ENCODE data around the gene TWNK.

The TWNK gene

DNA sequence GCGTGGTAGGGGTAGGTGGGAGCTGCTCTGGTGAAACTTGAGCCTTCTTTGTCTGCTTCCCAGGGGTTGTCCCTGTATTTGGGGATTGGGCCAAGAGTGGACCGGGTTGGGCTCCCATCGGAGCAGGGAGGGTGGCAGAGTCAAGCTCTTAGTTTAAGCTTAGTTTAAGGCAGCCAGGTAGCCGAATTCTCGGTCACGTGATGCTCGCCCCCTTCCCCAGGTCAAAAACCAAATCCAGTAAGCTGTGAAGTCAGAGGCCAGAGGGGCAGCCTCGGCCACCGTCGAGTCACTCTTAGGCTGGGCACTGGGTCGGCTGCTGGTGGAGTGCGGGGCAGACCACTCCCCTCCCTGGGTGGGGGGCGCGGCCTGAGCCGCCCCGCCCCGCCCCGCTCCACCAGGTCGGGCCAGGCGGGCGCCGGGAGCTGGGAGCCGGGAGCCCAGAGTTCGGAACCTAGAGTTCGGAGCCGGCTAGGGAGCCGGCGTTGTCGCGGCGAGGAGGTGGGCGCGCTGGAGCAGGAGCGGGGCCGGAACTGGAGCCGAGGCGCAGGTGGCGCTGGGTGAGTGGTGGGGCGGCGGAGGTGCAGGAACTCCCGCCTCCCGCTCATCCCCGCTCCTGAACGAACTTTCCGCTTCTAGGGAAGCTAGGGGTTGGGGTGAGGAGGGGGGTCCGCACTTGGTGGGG, 9.5 kb downstream of the TWNK start:
- DNase-seq (ENCODE audit: low read depth in 2 of 2): no peak

DNA sequence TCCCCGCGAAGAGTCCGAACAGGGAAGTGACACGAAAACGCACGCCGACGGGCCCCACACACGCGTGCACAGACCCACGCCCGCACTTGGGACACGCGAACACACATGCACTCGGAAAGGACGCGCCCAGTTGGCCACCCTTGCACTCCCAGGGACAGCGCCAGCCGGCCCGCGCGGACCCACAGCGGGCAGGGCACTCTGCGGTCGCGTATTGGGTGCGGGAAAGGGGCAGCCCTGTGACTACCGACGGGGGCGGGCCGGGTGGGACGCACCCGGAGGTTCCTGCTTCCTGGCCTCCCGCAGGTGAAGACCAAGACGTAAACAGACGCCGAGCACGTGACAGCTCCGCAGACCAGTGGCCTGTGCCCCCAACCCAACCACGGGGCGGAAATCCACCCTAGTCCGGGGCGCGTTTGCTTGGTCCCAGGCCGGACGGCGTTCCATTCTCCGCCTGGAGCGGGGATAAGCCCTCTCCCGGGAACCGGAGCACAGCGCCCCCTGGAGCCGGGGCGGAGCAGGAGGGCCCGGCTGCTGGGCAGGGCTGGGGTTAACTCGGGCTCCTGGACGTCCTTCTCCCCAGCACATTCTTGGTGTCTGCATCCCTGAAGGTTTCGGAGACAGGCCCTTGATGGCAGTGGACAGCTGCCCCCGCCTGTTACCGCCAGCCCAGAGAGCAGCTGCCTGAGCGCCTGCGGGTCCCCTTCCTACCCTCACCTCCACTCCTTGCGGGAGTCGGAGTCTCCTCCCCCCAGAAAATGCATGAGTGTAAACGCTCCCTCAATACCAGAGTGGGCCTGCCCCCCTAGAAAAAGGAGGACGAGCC, 10.2 kb downstream of the TWNK start:
- no peak for DNase-seq (ENCODE audit: low read depth in 2 of 2)

DNA sequence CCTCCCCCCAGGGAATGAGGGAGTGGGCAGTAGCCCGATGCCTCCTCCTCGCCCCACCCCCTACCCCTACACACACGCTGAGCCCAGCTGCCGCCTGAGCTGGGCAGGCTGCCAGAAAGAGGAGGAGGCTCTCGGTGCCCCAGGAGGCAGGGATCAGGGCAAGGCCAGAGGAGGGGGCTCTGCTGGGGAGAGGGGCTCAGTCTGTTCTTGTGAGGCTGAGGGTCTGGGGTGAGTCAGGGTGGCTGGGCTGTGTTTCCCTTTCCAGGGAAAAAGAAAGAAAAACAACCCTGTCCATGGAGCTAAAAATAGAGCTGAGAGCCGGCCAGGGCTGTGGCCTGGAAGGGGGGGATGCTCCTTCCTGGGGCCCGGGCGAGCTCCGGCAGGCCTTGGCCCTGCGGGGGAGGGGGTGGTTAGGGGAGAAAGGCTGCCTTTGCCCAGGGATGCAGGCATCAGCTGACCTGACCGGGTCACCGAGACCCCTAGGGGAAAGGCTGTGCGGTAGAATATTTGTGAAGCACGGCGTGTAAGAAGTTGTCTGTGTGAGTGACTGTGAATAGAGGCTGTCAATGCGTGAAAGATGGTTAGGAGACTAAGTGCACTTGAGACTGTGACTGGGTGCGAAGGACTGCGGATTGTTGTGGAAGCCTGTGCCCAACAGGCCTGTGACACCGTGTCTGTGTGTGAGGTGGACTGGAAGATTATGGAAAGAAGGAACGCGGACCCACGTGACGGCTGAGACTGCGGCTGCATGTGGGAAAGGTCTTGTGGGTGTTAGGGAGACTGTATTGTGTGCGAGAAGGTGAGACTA, 11.0 kb downstream of the TWNK start:
- DNase-seq (ENCODE audit: low read depth in 2 of 2): peak; percentile 43 to 48

DNA sequence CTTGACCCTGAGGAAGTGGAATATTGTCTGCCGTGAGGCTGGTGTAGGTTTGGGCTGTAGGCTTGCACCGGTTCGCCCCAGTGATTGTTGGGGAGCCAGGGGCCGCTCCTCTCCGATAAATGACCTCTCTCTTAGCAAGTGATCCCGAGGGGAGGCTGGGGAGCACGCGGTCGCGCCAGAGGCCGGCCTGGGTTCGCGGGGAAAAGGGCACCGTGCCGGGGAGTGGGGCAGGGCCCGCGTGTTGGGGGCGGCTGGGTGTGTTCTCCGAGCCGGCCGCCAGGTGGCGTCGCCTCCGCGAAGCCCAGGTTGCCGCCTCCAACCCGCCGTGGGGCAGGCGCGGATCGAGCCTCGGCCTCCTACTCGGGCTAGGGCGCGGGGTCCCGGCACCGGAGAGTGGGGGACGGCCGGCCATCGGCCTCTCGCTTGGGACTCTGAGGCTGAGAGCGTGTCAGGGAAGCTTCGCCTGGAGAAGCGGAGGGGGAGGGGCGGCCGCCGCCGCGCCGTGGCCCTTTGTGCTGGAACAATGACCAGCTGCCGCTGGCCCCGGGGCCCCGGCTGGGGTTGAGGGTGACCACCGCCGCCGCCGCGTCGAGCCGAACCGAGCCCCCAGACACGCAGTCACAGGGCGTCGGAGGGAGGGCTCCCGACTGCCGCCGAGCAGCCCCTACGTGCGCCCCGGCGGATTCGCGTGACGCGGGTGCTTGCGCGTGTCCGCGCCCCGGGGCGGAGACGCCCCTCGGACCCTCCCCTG, 11.8 kb downstream of the TWNK start:
- DNase-seq (ENCODE audit: low read depth in 2 of 2): peak in 1 of 2 experiments; percentile 42

DNA sequence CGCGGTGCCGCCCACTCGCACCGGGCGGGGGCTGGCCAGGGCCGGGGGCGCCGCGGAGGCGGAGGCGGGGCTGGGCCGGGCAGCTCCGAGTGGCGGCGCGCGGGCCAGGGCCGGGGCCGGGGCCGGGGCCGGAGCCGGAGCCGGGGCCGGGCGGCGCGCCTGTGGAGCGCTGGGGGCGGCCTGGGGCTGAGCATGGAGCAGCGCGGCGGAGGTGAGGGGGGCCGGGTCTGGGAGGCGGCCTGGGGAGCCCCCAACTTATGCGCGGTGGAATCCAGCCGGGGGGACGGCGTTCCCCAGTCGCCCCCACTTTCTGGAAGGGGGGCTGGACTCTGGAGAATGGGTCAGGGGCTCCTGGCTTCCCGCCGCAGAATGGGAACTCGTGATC, 12.4 kb downstream of the TWNK start, which contains the start of gene LZTS2:
TSS of gene LZTS2 (plus strand) at position 67 of the 385 bp plus-strand sequence. CDS start 2,731 bp downstream, outside the sequence.
- no peak for DNase-seq (ENCODE audit: low read depth in 2 of 2)

DNA sequence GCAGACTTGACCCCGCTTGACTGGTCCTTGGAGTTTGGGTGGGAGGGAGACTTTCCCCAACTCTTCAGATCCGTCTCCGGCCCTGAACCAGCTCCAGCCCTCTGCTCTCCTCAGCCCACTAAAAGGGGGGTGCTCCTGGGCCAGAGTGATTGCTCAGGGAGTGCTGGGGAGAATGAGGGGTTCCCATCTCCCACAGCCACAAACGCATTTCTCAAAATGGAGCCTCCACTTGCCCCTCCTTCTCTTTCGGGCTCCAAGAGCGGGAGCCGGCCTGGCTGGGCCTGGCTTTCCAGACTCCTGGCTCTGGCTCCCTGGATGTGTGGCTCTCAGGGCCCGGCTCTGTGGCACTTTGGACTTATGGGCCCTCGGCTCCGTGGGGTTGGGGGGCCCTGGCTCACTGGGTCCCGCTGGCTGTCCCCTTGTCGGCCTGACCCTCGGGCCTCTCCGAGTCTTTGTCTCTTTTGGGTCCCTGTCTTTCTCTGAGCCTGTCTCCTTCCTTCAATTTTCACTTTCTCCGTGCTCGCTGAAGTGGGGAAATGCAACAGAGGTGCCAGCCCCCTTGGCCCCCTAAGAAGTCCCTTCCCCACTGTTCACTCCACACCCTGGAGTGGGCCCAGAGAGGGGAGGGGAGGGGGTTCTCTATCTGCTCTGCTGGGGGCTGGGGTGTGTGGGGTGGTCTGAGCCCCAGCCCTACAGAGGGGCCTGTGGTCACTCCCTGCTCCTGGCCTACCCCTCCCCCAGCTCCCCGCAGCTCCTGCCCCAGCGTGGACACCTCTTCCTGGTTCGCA, 13.0 kb downstream of the TWNK start:
- no peak for DNase-seq (ENCODE audit: low read depth in 2 of 2)

DNA sequence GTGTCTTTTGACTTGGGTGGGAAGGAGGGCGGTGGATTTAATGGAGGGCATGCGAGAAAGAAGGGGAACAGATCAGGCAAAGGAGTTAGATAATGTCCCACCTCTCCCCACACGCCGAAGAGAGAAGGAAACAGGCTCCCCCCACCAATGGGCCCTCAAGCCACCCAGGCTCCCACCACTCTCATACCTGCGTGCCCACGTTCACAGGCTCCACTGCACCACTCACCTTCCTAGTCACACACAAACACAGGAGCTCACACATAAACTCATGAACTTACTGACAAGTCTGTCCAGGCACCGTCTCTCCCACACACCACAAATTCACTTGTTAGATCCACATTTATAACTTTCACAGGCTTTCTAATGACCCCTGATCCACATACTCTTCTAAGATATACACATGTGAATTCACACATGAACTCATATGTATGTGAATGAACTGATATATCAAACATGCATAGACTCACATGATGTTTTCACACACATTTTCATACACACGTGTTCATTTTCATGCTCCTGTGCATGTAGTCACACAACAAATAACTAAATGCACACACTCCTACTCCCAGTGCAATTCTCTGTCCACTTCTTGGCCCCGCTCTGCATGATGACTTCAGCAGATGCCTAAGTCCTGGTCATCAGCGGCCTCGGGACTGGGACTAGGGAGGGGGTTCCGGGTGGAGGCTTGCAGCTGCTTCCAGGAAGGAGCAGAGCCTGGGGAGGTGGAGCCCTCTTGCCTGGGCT, 13.7 kb downstream of the TWNK start:
- DNase-seq (ENCODE audit: low read depth in 2 of 2): no peak

DNA sequence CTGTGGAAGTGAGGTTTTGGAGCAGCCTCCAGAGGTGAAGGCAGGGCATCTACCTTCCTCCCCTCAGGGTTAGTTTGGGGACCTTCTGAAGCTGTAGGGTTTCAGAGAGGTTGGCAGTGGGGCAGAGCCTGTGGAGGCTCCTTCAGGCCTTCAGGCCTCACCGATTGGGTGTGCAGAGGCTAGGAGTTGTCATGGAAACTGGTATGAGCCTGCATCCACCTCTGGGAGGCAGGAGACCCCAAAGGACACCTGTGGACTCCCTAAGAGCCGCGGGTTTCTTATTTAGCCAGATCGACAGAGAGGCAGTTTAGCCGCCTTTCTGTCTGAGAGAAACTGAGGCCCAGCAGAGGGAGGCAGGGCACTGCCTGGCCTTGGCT, 14.3 kb downstream of the TWNK start:
- no peak for DNase-seq (ENCODE audit: low read depth in 2 of 2)

DNA sequence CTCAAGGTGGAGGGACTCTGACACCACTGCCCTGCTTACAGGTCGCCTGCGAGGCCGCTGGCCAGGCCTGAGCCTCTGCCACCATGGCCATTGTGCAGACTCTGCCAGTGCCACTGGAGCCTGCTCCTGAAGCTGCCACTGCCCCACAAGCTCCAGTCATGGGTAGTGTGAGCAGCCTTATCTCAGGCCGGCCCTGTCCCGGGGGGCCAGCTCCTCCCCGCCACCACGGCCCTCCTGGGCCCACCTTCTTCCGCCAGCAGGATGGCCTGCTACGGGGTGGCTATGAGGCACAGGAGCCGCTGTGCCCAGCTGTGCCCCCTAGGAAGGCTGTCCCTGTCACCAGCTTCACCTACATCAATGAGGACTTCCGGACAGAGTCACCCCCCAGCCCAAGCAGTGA, 15.1 kb downstream of the TWNK start:
- no peak for DNase-seq (ENCODE audit: low read depth in 2 of 2)

DNA sequence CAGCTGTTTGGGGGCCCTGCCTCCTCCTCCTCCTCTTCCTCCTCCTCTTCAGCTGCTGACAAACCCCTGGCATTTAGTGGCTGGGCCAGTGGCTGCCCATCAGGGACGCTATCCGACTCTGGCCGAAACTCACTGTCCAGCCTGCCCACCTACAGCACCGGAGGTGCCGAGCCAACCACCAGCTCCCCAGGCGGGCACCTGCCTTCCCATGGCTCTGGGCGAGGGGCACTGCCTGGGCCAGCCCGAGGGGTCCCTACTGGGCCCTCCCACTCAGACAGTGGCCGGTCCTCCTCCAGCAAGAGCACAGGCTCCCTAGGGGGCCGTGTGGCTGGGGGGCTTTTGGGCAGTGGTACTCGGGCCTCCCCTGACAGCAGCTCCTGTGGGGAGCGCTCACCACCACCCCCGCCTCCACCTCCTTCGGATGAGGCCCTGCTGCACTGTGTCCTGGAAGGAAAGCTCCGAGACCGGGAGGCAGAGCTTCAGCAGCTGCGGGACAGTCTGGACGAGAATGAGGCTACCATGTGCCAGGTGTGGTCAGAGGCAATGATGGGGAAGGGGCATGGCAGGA, 16.4 kb downstream of the TWNK start:
- DNase-seq (ENCODE audit: low read depth in 2 of 2): no peak

DNA sequence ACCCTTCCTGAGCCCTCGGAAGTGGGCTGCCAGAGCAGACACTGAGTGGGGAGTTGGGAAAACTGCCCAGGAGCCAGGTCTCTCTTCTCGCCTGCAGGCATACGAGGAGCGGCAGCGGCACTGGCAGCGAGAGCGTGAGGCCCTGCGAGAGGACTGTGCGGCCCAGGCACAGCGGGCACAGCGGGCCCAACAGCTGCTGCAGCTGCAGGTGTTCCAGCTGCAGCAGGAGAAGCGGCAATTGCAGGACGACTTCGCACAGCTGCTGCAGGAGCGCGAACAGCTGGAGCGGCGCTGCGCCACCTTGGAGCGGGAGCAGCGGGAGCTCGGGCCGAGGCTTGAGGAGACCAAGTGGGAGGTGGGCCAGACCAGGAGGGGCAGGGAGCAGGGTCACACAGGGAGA, 18.0 kb downstream of the TWNK start:
- no peak for DNase-seq (ENCODE audit: low read depth in 2 of 2)

DNA sequence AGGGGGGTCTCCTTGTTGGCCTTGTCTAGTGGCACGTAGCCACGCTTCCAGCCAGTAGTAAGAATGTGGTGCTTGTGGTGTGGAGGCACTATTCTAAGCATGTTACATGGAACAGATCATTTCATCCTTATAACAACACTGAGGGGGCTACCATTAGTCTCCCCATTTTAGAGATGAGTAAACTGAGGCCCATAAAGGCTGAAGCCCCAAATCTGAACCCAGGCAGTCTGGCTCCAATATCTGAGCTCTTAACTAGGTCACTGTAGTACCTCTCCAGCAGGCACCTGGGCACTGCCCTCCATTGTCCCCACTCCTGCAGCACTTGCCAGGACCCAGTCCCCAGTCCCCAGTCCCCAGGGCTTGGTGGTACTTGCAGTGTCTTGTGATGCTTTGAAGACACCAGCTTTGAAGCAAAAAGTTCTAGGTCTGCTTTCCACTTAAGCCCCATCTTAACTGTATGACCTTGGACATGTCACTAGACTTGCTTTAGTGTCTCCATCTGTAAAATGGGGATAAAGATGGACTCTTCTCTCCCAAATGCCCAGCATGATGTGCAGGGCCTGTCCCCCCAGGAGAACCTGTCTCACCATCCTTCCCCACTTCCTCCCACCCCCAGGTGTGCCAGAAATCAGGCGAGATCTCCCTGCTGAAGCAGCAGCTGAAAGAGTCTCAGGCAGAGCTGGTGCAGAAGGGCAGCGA, 18.7 kb downstream of the TWNK start:
- no peak for DNase-seq (ENCODE audit: low read depth in 2 of 2)

DNA sequence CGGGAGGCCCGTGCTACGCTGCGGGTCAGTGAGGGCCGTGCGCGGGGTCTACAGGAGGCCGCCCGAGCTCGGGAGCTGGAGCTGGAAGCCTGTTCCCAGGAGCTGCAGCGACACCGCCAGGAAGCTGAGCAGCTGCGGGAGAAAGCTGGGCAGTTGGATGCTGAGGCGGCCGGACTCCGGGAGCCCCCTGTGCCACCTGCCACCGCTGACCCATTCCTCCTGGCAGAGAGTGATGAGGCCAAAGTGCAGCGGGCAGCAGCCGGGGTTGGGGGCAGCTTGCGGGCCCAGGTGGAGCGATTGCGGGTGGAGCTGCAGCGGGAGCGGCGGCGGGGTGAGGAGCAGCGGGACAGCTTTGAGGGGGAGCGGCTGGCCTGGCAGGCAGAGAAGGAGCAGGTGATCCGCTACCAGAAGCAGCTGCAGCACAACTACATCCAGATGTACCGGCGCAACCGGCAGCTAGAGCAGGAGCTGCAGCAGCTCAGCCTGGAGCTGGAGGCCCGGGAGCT, 19.3 kb downstream of the TWNK start:
- DNase-seq (ENCODE audit: low read depth in 2 of 2): no peak

DNA sequence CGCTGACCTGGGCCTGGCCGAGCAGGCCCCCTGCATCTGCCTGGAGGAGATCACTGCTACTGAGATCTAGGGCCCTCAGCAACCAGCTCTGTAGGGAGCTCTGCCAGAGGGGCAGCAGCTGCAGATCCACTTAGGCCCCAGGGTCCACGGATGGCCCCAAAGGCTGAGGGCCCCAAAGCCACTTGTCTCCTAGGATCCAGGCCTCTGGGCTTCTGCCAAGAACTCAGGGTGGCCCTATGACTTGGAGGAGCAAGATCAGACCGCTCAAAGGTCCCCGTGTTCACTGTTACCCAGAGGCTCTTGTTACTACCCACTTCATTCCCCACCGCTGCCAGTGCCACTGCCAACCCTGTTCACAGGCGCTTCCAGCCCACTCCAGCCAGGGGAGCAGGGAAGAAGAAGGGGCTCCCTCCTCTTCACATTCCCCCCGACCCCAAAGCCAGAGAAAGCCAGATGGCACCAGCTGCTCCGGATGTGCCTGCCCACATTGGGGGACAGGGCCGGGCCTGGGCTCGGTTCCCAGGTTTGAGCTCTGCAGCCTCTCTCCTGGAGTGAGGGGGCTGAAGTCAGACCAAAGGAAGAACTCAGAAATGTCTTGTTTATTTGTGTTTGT, 19.9 kb downstream of the TWNK start:
- no peak for DNase-seq (ENCODE audit: low read depth in 2 of 2)

DNA sequence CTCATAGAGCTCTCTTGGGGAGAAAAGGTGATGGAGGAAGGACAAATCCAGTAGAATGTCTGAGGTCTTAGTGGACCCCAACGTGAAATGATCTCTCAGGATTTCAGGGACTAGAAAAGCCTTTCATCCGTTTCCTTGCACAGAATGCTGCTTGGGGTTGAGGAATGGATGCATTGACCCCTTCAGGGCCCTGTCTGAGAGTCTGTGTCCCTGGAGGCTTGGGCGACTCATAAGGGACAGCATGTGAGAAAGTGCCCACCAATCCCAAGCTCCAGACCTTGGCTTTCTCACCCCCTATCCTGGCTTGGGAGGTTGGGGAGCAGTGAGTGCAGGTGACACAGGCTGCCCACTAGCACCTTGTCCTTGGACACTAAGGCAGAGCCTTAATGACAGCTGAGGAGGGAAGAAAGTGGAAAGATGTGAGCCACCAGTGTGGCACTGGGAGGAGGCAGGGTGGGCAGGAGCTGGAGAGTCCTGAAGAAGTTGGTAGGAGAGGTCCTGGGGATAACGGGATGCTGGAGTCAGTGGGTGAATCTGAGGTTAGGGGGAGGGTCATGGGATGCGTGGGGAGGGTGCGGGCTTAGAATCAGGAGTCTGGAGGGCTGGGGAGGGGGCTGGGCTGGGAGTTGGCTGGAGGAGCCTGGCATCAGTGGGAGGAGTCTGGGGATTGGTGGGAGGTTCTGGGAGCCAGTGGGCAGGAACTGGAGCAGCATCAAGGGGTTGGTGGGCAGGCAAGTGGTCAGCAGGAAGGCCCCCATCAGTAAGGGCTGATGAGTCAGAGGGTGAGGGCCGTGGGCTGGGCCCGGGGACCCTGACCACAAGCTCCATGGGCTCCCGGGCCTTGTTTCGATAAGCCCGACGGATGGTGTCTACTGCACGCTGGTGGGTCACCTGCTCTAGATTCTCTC, 20.8 kb downstream of the TWNK start:
- DNase-seq (ENCODE audit: low read depth in 2 of 2): no peak

DNA sequence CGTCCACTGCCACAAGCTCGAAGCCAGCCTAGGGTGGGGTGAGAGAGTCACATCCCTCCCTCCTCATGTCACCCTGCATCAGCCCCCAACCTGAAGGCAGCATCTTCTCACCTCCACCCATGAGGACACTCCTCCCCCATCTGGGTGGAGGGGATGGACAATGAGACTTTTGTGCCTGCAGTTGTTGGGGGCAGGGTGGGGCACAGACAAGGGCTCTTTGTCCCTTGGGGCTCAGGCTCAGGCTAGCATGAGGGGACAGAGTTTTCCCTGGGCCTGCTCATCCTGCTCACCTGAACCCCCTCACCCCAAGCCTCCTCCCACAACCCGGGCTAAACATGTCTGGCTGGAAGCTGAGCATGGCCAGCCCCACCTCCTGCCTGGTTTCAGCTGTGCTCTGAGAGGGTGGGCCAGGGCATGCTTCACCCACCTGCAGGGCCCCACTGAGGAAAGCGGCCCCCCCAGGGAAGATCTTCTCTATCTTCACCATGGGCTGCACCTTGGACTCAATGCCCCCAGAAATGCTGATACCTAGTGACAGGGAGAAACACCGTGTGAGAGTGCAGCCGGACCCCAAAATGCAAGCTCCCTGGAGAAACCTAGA, 21.6 kb downstream of the TWNK start:
- DNase-seq (ENCODE audit: low read depth in 2 of 2): no peak

DNA sequence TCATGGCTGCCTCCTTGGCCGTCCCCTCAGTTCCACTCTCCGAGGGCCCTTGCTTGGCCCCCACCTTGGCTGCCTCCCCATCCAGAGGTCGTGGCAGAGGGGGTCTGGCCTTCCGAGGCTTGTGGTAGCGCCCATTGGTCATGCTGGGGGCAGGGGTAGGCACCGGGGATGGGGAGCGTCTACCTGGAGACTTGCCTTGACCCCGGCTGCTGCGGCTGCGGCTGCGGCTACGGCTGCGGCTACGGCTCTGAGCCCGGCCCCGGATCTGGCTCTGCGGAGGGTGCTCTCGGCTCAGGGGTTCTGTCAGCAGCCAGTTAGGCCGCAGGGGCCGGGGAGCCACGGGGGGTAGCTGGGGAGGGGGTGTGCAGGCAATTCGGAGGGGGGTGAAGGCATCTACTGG, 23.0 kb downstream of the TWNK start:
- DNase-seq (ENCODE audit: low read depth in 2 of 2): no peak

All from fibroblast of skin of left biceps (primary cell).